ENCODE measurements around the gene GAPT. TPM values are rescaled to one million over a fixed set of nuclear protein-coding genes. Genes with fewer than 3 reads are reported as not detected.
A peak's percentile ranks its signal among the peaks of the same experiment; 100 is the strongest.

The GAPT gene
- total RNA-seq, 2 experiments from 2014 or later: 11.2 to 15.1 TPM

- H3K36me3 ChIP-seq (ENCODE audit: insufficient read depth, low read length): no peaks in the 10 kb centered on the region
- intact Hi-C loops (cut with micrococcal nuclease; ENCODE audit: unreplicated experiment): no loop called here
- H3K9me2 ChIP-seq (ENCODE audit: insufficient read depth, low read length): no peaks in the 10 kb centered on the region
- peaks cover 39% of the 10 kb centered on the region for H3K4me1 ChIP-seq (ENCODE audit: insufficient read depth, low read length, poor library complexity, severe bottlenecking)
- ChIA-PET CTCF (ENCODE audit: unreplicated experiment) (no interaction called here), POLR2A (interaction anchor here (1.2 kb wide), 1 partner anchor 12 kb away, joined by 4 read pairs; the partner anchor contains the start of gene GAPT)
- no peaks in the 10 kb centered on the region for H3K79me2 ChIP-seq (ENCODE audit: insufficient read depth, low read depth, low read length)
- no peak for DNase-seq (ENCODE audit: low spot score)
- no peaks in the 10 kb centered on the region for H3K9me3 ChIP-seq (ENCODE audit: low read length)
- TF ChIP-seq CTCF (conservative IDR thresholded peaks at IDR 0.05; ENCODE audit: low read length) (no peak), EZH2phosphoT487 (IDR thresholded peaks at IDR 0.05; ENCODE audit: borderline replicate concordance, low read depth, low read length) (no peak)
- H3K4me3 ChIP-seq (ENCODE audit: low read depth, low read length, poor library complexity, severe bottlenecking): no peak overlapping the region
- no peak overlapping the region for H3K27ac ChIP-seq (ENCODE audit: low read depth, low read length, poor library complexity, severe bottlenecking)
- 0 out of 2 replicates have a peak, but pooled peaks cover 4% of the 10 kb centered on the region for H4K20me1 ChIP-seq (ENCODE audit: insufficient read depth, low read length)
- no peak overlapping the region for H2AFZ ChIP-seq (ENCODE audit: low read length)
- BruUV-seq (replicated peaks): no TSS peak
- no peak overlapping the region for H3K4me2 ChIP-seq (ENCODE audit: low read length)
Measured at GRCh38 chr5:58503390-58504046, 12.3 kb downstream of the GAPT start.

GRCh38 chr5:58504766-58505165 is 13.5 kb downstream of the GAPT start:
- H3K4me2 ChIP-seq (ENCODE audit: low read length): no peak overlapping the region
- H3K4me3 ChIP-seq (ENCODE audit: low read depth, low read length, poor library complexity, severe bottlenecking): no peak overlapping the region
- no peak overlapping the region for H3K27ac ChIP-seq (ENCODE audit: low read depth, low read length, poor library complexity, severe bottlenecking)
- peaks cover 30% of the 10 kb centered on the region for H3K4me1 ChIP-seq (ENCODE audit: insufficient read depth, low read length, poor library complexity, severe bottlenecking)
- intact Hi-C loops (cut with micrococcal nuclease; ENCODE audit: unreplicated experiment): no loop called here
- CTCF ChIA-PET (ENCODE audit: unreplicated experiment): no interaction called here
- H3K36me3 ChIP-seq (ENCODE audit: insufficient read depth, low read length): no peaks in the 10 kb centered on the region
- H3K9me2 ChIP-seq (ENCODE audit: insufficient read depth, low read length): no peaks in the 10 kb centered on the region
- POLR2A ChIA-PET: no interaction called here
- no peak for DNase-seq (ENCODE audit: low spot score)
- no TSS peak for BruUV-seq (replicated peaks)
- H3K9me3 ChIP-seq (ENCODE audit: low read length): no peaks in the 10 kb centered on the region
- no peaks in the 10 kb centered on the region for H3K79me2 ChIP-seq (ENCODE audit: insufficient read depth, low read depth, low read length)
- TF ChIP-seq EZH2phosphoT487 (IDR thresholded peaks at IDR 0.05; ENCODE audit: borderline replicate concordance, low read depth, low read length): no peak
- no peak for TF ChIP-seq CTCF (conservative IDR thresholded peaks at IDR 0.05; ENCODE audit: low read length)
- H2AFZ ChIP-seq (ENCODE audit: low read length): no peak overlapping the region
- H4K20me1 ChIP-seq (ENCODE audit: insufficient read depth, low read length): 0 out of 2 replicates have a peak, but pooled peaks cover 4% of the 10 kb centered on the region

- Histone ChIP-seq H3K79me2 (ENCODE audit: insufficient read depth, low read depth, low read length) (no peaks in the 10 kb centered on the region), H3K36me3 (ENCODE audit: insufficient read depth, low read length) (no peaks in the 10 kb centered on the region), H3K4me2 (ENCODE audit: low read length) (peak overlapping the region; percentile 47), H2AFZ (ENCODE audit: low read length) (no peak overlapping the region), H4K20me1 (ENCODE audit: insufficient read depth, low read length) (0 out of 2 replicates have a peak, but pooled peaks cover 4% of the 10 kb centered on the region), H3K27ac (ENCODE audit: low read depth, low read length, poor library complexity, severe bottlenecking) (no peak overlapping the region), H3K4me1 (ENCODE audit: insufficient read depth, low read length, poor library complexity, severe bottlenecking) (peaks cover 23% of the 10 kb centered on the region), H3K9me3 (ENCODE audit: low read length) (no peaks in the 10 kb centered on the region), H3K9me2 (ENCODE audit: insufficient read depth, low read length) (no peaks in the 10 kb centered on the region), H3K4me3 (ENCODE audit: low read depth, low read length, poor library complexity, severe bottlenecking) (no peak overlapping the region)
- ChIA-PET CTCF (ENCODE audit: unreplicated experiment) (interaction anchor here (0.6 kb wide), 1 partner anchor 16 kb away, joined by 3 read pairs; no protein-coding TSS in a partner anchor), POLR2A (interaction anchor here (0.7 kb wide), 2 partner anchors 128 to 277 kb away, joined by 3 to 4 read pairs; no protein-coding TSS in a partner anchor)
- no peak for DNase-seq (ENCODE audit: low spot score)
- BruUV-seq (replicated peaks): no TSS peak
- intact Hi-C loops (cut with micrococcal nuclease; ENCODE audit: unreplicated experiment): no loop called here
- TF ChIP-seq EZH2phosphoT487 (IDR thresholded peaks at IDR 0.05; ENCODE audit: borderline replicate concordance, low read depth, low read length) (no peak), CTCF (conservative IDR thresholded peaks at IDR 0.05; ENCODE audit: low read length) (no peak)
Measured at GRCh38 chr5:58505502-58505901, 14.3 kb downstream of the GAPT start.
